Transverse colon (tissue), 3 donors: ENCODE data around the gene LRIG1.

Experiments used
- POLR2A ChIP-seq: fragments of 450-650 bp; IDR thresholded peaks from one replicate; pipeline ENCODE4 v1.6.1; 2016; ENCODE audit warnings: antibody characterized with exemption, mild to moderate bottlenecking, moderate library complexity
- TF ChIP-seq, protein P1 (sequence below), 5 experiments: fragments of 200-600 bp in 3 of 5; fragments of 450-650 bp in 2 of 5; sonication (generic) in 3 of 5; IDR thresholded peaks; 1 replicate in 2 of 5; 2 replicates in 3 of 5; pipeline ENCODE4 v1.5.1; 2016 to 2017; ENCODE audit warnings: antibody characterized with exemption in 5 of 5, inconsistent platforms in 3 of 5, mild to moderate bottlenecking in 2 of 5, moderate library complexity in 1 of 5

DNA sequence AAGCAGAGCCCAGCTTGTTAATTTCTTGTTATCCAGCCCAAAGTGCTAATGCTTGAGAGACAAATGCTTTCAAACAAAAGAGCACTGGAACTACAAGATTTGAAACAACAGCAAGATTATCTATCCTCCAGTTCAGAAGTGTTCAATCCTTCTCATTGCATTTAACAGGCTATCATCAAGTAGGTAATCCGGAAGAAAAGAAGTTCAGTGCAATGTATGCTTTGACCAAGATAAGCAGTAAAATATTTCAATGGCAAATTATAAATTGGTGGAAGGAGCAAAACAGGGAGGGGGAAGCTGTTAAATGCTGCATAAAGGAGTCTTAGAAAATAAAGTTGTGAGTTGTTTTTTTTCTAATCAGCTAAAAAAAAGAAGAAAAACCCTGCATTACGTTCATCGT lies 8.8 kb downstream of the LRIG1 start:
- TF ChIP-seq, protein P1, sequence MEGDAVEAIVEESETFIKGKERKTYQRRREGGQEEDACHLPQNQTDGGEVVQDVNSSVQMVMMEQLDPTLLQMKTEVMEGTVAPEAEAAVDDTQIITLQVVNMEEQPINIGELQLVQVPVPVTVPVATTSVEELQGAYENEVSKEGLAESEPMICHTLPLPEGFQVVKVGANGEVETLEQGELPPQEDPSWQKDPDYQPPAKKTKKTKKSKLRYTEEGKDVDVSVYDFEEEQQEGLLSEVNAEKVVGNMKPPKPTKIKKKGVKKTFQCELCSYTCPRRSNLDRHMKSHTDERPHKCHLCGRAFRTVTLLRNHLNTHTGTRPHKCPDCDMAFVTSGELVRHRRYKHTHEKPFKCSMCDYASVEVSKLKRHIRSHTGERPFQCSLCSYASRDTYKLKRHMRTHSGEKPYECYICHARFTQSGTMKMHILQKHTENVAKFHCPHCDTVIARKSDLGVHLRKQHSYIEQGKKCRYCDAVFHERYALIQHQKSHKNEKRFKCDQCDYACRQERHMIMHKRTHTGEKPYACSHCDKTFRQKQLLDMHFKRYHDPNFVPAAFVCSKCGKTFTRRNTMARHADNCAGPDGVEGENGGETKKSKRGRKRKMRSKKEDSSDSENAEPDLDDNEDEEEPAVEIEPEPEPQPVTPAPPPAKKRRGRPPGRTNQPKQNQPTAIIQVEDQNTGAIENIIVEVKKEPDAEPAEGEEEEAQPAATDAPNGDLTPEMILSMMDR (IDR thresholded peaks at IDR 0.05), result no peak
- no peak for TF ChIP-seq POLR2A
